H9 (cell line): ENCODE measurements around the gene RAB40B. TPM values are rescaled to one million over a fixed set of nuclear protein-coding genes. Genes with fewer than 3 reads are reported as not detected.

Source experiments
- DNase-seq: peaks from one replicate; pipeline ENCODE4 v3.0.0-alpha.2; 2017
- H2AFZ ChIP-seq: one replicate; pipeline ENCODE4 v1.6.1; 2013; ENCODE audit warnings: mild to moderate bottlenecking, low read length, control low read depth, moderate library complexity
- H2AK5ac ChIP-seq: 2 replicates; pipeline ENCODE4 v1.6.1; 2013; ENCODE audit warnings: low read length, control low read depth, mixed read lengths; ENCODE audit not compliant: insufficient read length
- H2BK120ac ChIP-seq: one replicate; pipeline ENCODE4 v1.6.1; 2013; ENCODE audit warnings: low read depth, mild to moderate bottlenecking, low read length, control low read depth, inconsistent platforms; ENCODE audit not compliant: poor library complexity, severe bottlenecking
- H2BK12ac ChIP-seq: 2 replicates; pipeline ENCODE4 v1.6.1; 2013; ENCODE audit warnings: low read length, control low read depth, mixed read lengths, low read depth; ENCODE audit not compliant: insufficient read length
- H2BK15ac ChIP-seq: 2 replicates; pipeline ENCODE4 v1.6.1; 2013; ENCODE audit warnings: low read depth, low read length, control low read depth
- H2BK20ac ChIP-seq: one replicate; pipeline ENCODE4 v1.6.1; 2013; ENCODE audit warnings: low read depth, mild to moderate bottlenecking, low read length, control low read depth, inconsistent platforms; ENCODE audit not compliant: poor library complexity, severe bottlenecking
- H2BK5ac ChIP-seq: 2 replicates; pipeline ENCODE4 v1.6.1; 2013; ENCODE audit warnings: low read length, control low read depth, mixed read lengths; ENCODE audit not compliant: insufficient read length
- H3K14ac ChIP-seq: 2 replicates; pipeline ENCODE4 v1.6.1; 2013; ENCODE audit warnings: low read length, control low read depth; ENCODE audit not compliant: insufficient read depth
- H3K18ac ChIP-seq: 2 replicates; pipeline ENCODE4 v1.6.1; 2013; ENCODE audit warnings: low read depth, mild to moderate bottlenecking, mixed read lengths, low read length, control low read depth; ENCODE audit not compliant: insufficient read length
- H3K23ac ChIP-seq: 2 replicates; pipeline ENCODE4 v1.6.1; 2013; ENCODE audit warnings: low read length, control low read depth, mixed read lengths, low read depth; ENCODE audit not compliant: insufficient read length
- H3K23me2 ChIP-seq: 2 replicates; pipeline ENCODE4 v1.6.1; 2013; ENCODE audit warnings: low read depth, mild to moderate bottlenecking, mixed read lengths, low read length, control low read depth; ENCODE audit not compliant: insufficient read length, poor library complexity, severe bottlenecking
- H3K27ac ChIP-seq: 2 replicates; pipeline ENCODE4 v1.5.1; 2013; ENCODE audit warnings: low read length, control low read depth, mixed read lengths, low read depth; ENCODE audit not compliant: insufficient read length
- H3K27me3 ChIP-seq: 2 replicates; pipeline ENCODE4 v1.6.1; 2013; ENCODE audit warnings: low read length, control low read depth, inconsistent platforms; ENCODE audit not compliant: insufficient read depth
- H3K4ac ChIP-seq: 2 replicates; pipeline ENCODE4 v1.6.1; 2013; ENCODE audit warnings: low read depth, mild to moderate bottlenecking, control low read depth, inconsistent platforms, low read length, moderate library complexity
- H3K4me1 ChIP-seq: 2 replicates; pipeline ENCODE4 v1.6.1; 2013; ENCODE audit warnings: low read length, control low read depth, inconsistent platforms; ENCODE audit not compliant: insufficient read depth
- H3K4me2 ChIP-seq: 2 replicates; pipeline ENCODE4 v1.6.1; 2013; ENCODE audit warnings: low read length, control low read depth, mixed read lengths; ENCODE audit not compliant: insufficient read length, insufficient read depth
- H3K56ac ChIP-seq: 2 replicates; pipeline ENCODE4 v1.6.1; 2013; ENCODE audit warnings: low read depth, mild to moderate bottlenecking, mixed read lengths, low read length, control low read depth; ENCODE audit not compliant: insufficient read length
- H3K79me1 ChIP-seq: 2 replicates; pipeline ENCODE4 v1.6.1; 2013; ENCODE audit warnings: low read depth, mild to moderate bottlenecking, moderate library complexity, low read length, control low read depth, inconsistent platforms; ENCODE audit not compliant: insufficient read depth, poor library complexity, severe bottlenecking
- H3K79me2 ChIP-seq: 2 replicates; pipeline ENCODE4 v1.6.1; 2013; ENCODE audit warnings: low read length, control low read depth, inconsistent platforms; ENCODE audit not compliant: insufficient read depth
- H3K9ac ChIP-seq: 2 replicates; pipeline ENCODE4 v1.6.1; 2013; ENCODE audit warnings: low read length, control low read depth, mixed read lengths; ENCODE audit not compliant: insufficient read length; ENCODE audit errors: extremely low read depth
- H3K9me3 ChIP-seq: one replicate; pipeline ENCODE4 v1.6.1; 2013; ENCODE audit warnings: low read depth, low read length, inconsistent platforms; ENCODE audit not compliant: control insufficient read depth
- H3T11ph ChIP-seq: one replicate; pipeline ENCODE4 v1.6.1; 2013; ENCODE audit warnings: mild to moderate bottlenecking, low read length, control low read depth, inconsistent platforms
- H4K20me1 ChIP-seq: one replicate; pipeline ENCODE4 v1.6.1; 2013; ENCODE audit not compliant: control insufficient read depth, insufficient read length, insufficient read depth
- H4K5ac ChIP-seq: 2 replicates; pipeline ENCODE4 v1.6.1; 2013; ENCODE audit warnings: low read depth, mild to moderate bottlenecking, mixed read lengths, low read length, control low read depth; ENCODE audit not compliant: insufficient read length
- H4K8ac ChIP-seq: replicated peaks from 2 replicates; pipeline ENCODE4 v1.6.1; 2013; ENCODE audit warnings: low read length, control low read depth, mixed read lengths, low read depth; ENCODE audit not compliant: insufficient read length
- H4K91ac ChIP-seq: 2 replicates; pipeline ENCODE4 v1.6.1; 2013; ENCODE audit warnings: low read depth, mild to moderate bottlenecking, moderate library complexity, mixed read lengths, low read length, control low read depth; ENCODE audit not compliant: insufficient read length
- H3K27ac Mint-ChIP-seq, 3 experiments: 2 replicates in 2 of 3; 3 replicates in 1 of 3; pipeline ENCODE4 v1.8.0; 2020 to 2021; ENCODE audit warnings: mixed read lengths in 3 of 3, mild to moderate bottlenecking in 1 of 3, moderate library complexity in 1 of 3
- H3K27me3 Mint-ChIP-seq: 2 replicates; pipeline ENCODE4 v1.8.0; 2021; ENCODE audit warnings: low read depth, mild to moderate bottlenecking, moderate library complexity, mixed read lengths
- H3K36me3 Mint-ChIP-seq, 3 experiments: 2 replicates in 2 of 3; 3 replicates in 1 of 3; pipeline ENCODE4 v1.8.0; 2020 to 2021; ENCODE audit warnings: low read depth in 3 of 3, mixed read lengths in 3 of 3; ENCODE audit not compliant: insufficient read depth in 1 of 3
- H3K4me1 Mint-ChIP-seq, 2 experiments: 2 replicates each; pipeline ENCODE4 v1.8.0; 2020; ENCODE audit warnings: mixed read lengths in 2 of 2
- H3K4me3 Mint-ChIP-seq, 2 experiments: 2 replicates in 1 of 2; 3 replicates in 1 of 2; pipeline ENCODE4 v1.8.0; 2020 to 2021; ENCODE audit warnings: mild to moderate bottlenecking in 2 of 2, mixed read lengths in 2 of 2, moderate library complexity in 1 of 2
- H3K9me3 Mint-ChIP-seq, 2 experiments: 2 replicates in 1 of 2; 3 replicates in 1 of 2; pipeline ENCODE4 v1.8.0; 2020; ENCODE audit warnings: mild to moderate bottlenecking in 2 of 2, mixed read lengths in 2 of 2, moderate library complexity in 1 of 2
- WGBS: extraction: QIAGEN DNeasy Blood & Tissue Kit; methylation state at CpG from one replicate; pipeline ENCODE4 v1.1.7; 2013; ENCODE audit warnings: missing lambda C conversion rate, low lambda C conversion rate, mixed read lengths; ENCODE audit not compliant: insufficient read length; ENCODE audit errors: extremely low coverage; 5-methylcytosine and 5-hydroxymethylcytosine counted together
- total RNA-seq: library from RNA; stranded (reverse); gene quantifications from 2 replicates; pipeline ENCODE4 v1.2.1, GENCODE V29; 2021
- TF ChIP-seq, protein P1 (sequence below): fragments of 200-600 bp; sonication (generic); conservative IDR thresholded peaks from 3 replicates; pipeline ENCODE4 v1.8.0; 2021; ENCODE audit warnings: antibody characterized with exemption, mild to moderate bottlenecking

RAB40B gene
- total RNA-seq, 1 experiment from 2014 or later: 3.5 TPM

DNA sequence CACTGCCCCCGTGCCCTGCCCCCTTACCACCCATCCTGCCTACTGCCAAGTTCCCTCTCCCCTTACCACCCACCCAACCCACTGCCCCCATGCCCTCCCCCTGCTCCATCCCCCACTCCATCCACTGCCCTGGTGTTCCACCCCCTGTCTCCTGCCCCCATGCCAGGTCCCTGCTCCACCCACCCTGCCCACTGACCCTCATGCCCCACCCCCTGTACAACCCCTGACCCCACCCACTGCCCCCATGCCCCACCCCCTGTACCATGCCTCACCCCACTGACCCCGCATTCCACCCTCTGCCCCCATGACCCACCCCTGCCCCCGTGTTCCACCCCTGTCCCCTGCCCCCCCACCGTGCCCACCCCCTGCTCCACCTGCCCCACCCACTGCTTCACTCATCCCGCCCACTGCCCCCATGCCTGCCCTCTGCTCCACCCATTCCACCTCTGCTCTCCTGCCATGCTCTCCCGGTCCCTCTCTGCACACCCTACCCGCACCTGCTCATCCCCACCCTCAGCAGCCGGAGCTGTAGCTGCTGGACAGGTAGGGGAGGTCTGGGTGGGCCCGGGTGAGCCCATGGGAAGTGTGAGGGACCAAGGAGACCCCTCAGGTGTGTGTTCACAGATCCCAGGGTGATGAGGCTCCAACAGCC is 10.7 kb upstream of the RAB40B start:
- no peaks in the 10 kb centered on the region for H3K27me3 ChIP-seq
- H4K8ac ChIP-seq: no peak overlapping the region
- no peak overlapping the region for H2AK5ac ChIP-seq
- no peak overlapping the region for H3K18ac ChIP-seq
- Mint-ChIP-seq H3K36me3 (no peaks in the 10 kb centered on the region; a peak in 1 of 7 replicates), H3K27ac (no peak overlapping the region), H3K4me1 (no peaks in the 10 kb centered on the region; a peak in 1 of 4 replicates), H3K9me3 (no peaks in the 10 kb centered on the region), H3K27me3 (peaks cover 12% of the 10 kb centered on the region), H3K4me3 (no peak overlapping the region)
- no CpG with 5 or more reads among the region's 9 CpGs for WGBS
- H3K79me2 ChIP-seq: no peaks in the 10 kb centered on the region
- no peak for DNase-seq
- no peak overlapping the region for H2BK20ac ChIP-seq
- no peak overlapping the region for H3K9ac ChIP-seq
- H3K14ac ChIP-seq: no peak overlapping the region
- no peak overlapping the region for H4K91ac ChIP-seq
- H3K56ac ChIP-seq: no peak overlapping the region
- H2BK12ac ChIP-seq: no peak overlapping the region
- H2BK120ac ChIP-seq: no peak overlapping the region
- no peaks in the 10 kb centered on the region for H3K9me3 ChIP-seq
- no peaks in the 10 kb centered on the region for H3K4me1 ChIP-seq
- H4K5ac ChIP-seq: no peak overlapping the region
- no peak overlapping the region for H2BK15ac ChIP-seq
- no peak overlapping the region for H3T11ph ChIP-seq
- no peak overlapping the region for H2AFZ ChIP-seq
- H3K79me1 ChIP-seq: no peaks in the 10 kb centered on the region
- no peak overlapping the region for H3K4me2 ChIP-seq
- no peak overlapping the region for H3K27ac ChIP-seq
- TF ChIP-seq, protein P1, sequence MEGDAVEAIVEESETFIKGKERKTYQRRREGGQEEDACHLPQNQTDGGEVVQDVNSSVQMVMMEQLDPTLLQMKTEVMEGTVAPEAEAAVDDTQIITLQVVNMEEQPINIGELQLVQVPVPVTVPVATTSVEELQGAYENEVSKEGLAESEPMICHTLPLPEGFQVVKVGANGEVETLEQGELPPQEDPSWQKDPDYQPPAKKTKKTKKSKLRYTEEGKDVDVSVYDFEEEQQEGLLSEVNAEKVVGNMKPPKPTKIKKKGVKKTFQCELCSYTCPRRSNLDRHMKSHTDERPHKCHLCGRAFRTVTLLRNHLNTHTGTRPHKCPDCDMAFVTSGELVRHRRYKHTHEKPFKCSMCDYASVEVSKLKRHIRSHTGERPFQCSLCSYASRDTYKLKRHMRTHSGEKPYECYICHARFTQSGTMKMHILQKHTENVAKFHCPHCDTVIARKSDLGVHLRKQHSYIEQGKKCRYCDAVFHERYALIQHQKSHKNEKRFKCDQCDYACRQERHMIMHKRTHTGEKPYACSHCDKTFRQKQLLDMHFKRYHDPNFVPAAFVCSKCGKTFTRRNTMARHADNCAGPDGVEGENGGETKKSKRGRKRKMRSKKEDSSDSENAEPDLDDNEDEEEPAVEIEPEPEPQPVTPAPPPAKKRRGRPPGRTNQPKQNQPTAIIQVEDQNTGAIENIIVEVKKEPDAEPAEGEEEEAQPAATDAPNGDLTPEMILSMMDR: no peak
- H4K20me1 ChIP-seq: no peaks in the 10 kb centered on the region
- H2BK5ac ChIP-seq: no peak overlapping the region
- no peak overlapping the region for H3K4ac ChIP-seq
- peaks cover 4% of the 10 kb centered on the region for H3K23me2 ChIP-seq
- no peak overlapping the region for H3K23ac ChIP-seq
